ENCODE data around the gene C17orf100. TPM values are rescaled to one million over a fixed set of nuclear protein-coding genes. Genes with fewer than 3 reads are reported as not detected.
A peak's percentile ranks its signal among the peaks of the same experiment; 100 is the strongest.

C17orf100 gene
- polyA plus RNA-seq, 1 donor (not counting 4 experiments of a cell fraction or from before 2014, with no cell fraction given), result 0.49 TPM

GRCh38 chr17:6630390-6630789 lies 21.2 kb upstream of the C17orf100 start:
- Histone ChIP-seq H3K9ac (ENCODE audit: control insufficient read depth, extremely low read depth, insufficient read depth, low read length) (no peak overlapping the region), H3K27ac (ENCODE audit: control insufficient read depth, insufficient read depth, low read length) (no peak overlapping the region), H2AFZ (ENCODE audit: control insufficient read depth, low read length) (no peak overlapping the region), H3K79me2 (ENCODE audit: control insufficient read depth, insufficient read depth, low read length) (peaks cover 23% of the 10 kb centered on the region), H3K4me2 (ENCODE audit: control insufficient read depth, extremely low read depth, insufficient read depth, low read depth, low read length) (no peak overlapping the region), H3K27me3 (ENCODE audit: control insufficient read depth, extremely low read depth, insufficient read depth, low read length) (no peaks in the 10 kb centered on the region), H3K9me1 (ENCODE audit: control insufficient read depth, extremely low read depth, insufficient read depth, low read length) (no peaks in the 10 kb centered on the region), H4K20me1 (ENCODE audit: control insufficient read depth, extremely low read depth, insufficient read depth, low read length) (no peaks in the 10 kb centered on the region), H3K4me1 (ENCODE audit: control insufficient read depth, extremely low read depth, insufficient read depth, low read length) (peaks cover 10% of the 10 kb centered on the region), H3K9me3 (ENCODE audit: control insufficient read depth, low read depth, low read length) (no peaks in the 10 kb centered on the region), H3K36me3 (ENCODE audit: control insufficient read depth in 2 of 2, extremely low read depth in 1 of 2, insufficient read depth in 2 of 2, low read length in 2 of 2) (peaks cover 13 to 28% of the 10 kb centered on the region in 2 experiments), H3K4me3 (ENCODE audit: control insufficient read depth in 2 of 3, extremely low read depth in 1 of 3, insufficient read depth in 2 of 3, low read depth in 1 of 3, low read length in 3 of 3) (no peak overlapping the region)
- FAIRE-seq, result no peak
- TF ChIP-seq EZH2 (IDR thresholded peaks at IDR 0.05; ENCODE audit: low read length), result no peak
- TF ChIP-seq CTCF (optimal IDR thresholded peaks at IDR 0.05 in 1 of 3, IDR thresholded peaks at IDR 0.05 in 1 of 3, conservative IDR thresholded peaks at IDR 0.05 in 1 of 3; ENCODE audit: extremely low read depth in 1 of 3, insufficient read depth in 2 of 3, low read length in 3 of 3), result no peak
- DNase-seq (ENCODE audit: low read depth, low spot score), result no peak
- dilution Hi-C loops (cut with MboI; ENCODE audit: extremely low pct_ligation_motif_present, low sequenced_read_pairs), result no loop called here

- H3K79me2 ChIP-seq (ENCODE audit: control insufficient read depth, insufficient read depth, low read length), result peaks cover 23% of the 10 kb centered on the region
- H3K9me3 ChIP-seq (ENCODE audit: control insufficient read depth, low read depth, low read length), result no peaks in the 10 kb centered on the region
- H3K27ac ChIP-seq (ENCODE audit: control insufficient read depth, insufficient read depth, low read length), result no peak overlapping the region
- H3K36me3 ChIP-seq (ENCODE audit: control insufficient read depth in 2 of 2, extremely low read depth in 1 of 2, insufficient read depth in 2 of 2, low read length in 2 of 2), result peaks cover 13 to 17% of the 10 kb centered on the region in 2 experiments
- no peak overlapping the region for H2AFZ ChIP-seq (ENCODE audit: control insufficient read depth, low read length)
- no peaks in the 10 kb centered on the region for H3K27me3 ChIP-seq (ENCODE audit: control insufficient read depth, extremely low read depth, insufficient read depth, low read length)
- H3K9me1 ChIP-seq (ENCODE audit: control insufficient read depth, extremely low read depth, insufficient read depth, low read length), result peaks cover 3% of the 10 kb centered on the region
- no peak overlapping the region for H3K9ac ChIP-seq (ENCODE audit: control insufficient read depth, extremely low read depth, insufficient read depth, low read length)
- TF ChIP-seq EZH2 (IDR thresholded peaks at IDR 0.05; ENCODE audit: low read length) (no peak), CTCF (optimal IDR thresholded peaks at IDR 0.05 in 1 of 3, IDR thresholded peaks at IDR 0.05 in 1 of 3, conservative IDR thresholded peaks at IDR 0.05 in 1 of 3; ENCODE audit: extremely low read depth in 1 of 3, insufficient read depth in 2 of 3, low read length in 3 of 3) (no peak)
- H4K20me1 ChIP-seq (ENCODE audit: control insufficient read depth, extremely low read depth, insufficient read depth, low read length), result no peaks in the 10 kb centered on the region
- no peak overlapping the region for H3K4me2 ChIP-seq (ENCODE audit: control insufficient read depth, extremely low read depth, insufficient read depth, low read depth, low read length)
- FAIRE-seq, result peak; percentile 9
- no peak for DNase-seq (ENCODE audit: low read depth, low spot score)
- dilution Hi-C loops (cut with MboI; ENCODE audit: extremely low pct_ligation_motif_present, low sequenced_read_pairs), result no loop called here
- H3K4me3 ChIP-seq (ENCODE audit: control insufficient read depth in 2 of 3, extremely low read depth in 1 of 3, insufficient read depth in 2 of 3, low read depth in 1 of 3, low read length in 3 of 3), result no peak overlapping the region
- H3K4me1 ChIP-seq (ENCODE audit: control insufficient read depth, extremely low read depth, insufficient read depth, low read length), result peaks cover 7% of the 10 kb centered on the region
These were observed 19.0 kb upstream of the C17orf100 start for GRCh38 chr17:6632530-6632929.

Data from keratinocyte (primary cell).